Transverse colon (tissue), 4 donors: ENCODE results near the gene GRM8. TPM values are rescaled to one million over a fixed set of nuclear protein-coding genes. Genes with fewer than 3 reads are reported as not detected.

ENCODE experiments used
- DNase-seq: peaks from one replicate; pipeline ENCODE4 v3.0.0-alpha.2; 2019
- H3K27ac ChIP-seq, 4 donors: fragments of 200-600 bp; sonication (generic); 2 replicates each; pipeline ENCODE4 v1.5.1; 2016 to 2018; ENCODE audit warnings: inconsistent platforms in 4 of 4
- H3K27me3 ChIP-seq: fragments of 200-600 bp; sonication (generic); 2 replicates; pipeline ENCODE4 v1.5.1; 2017; ENCODE audit warnings: inconsistent platforms
- H3K36me3 ChIP-seq, 4 donors: fragments of 200-600 bp; sonication (generic); 2 replicates each; pipeline ENCODE4 v1.5.1; 2017 to 2019; ENCODE audit warnings: inconsistent platforms in 4 of 4
- H3K4me1 ChIP-seq, 4 donors: fragments of 200-600 bp; sonication (generic); 2 replicates each; pipeline ENCODE4 v1.5.1; 2017 to 2020; ENCODE audit warnings: inconsistent platforms in 4 of 4
- H3K4me3 ChIP-seq, 4 donors: fragments of 200-600 bp; sonication (generic); 1 replicate in 1 of 4; 2 replicates in 3 of 4; pipeline versions ENCODE4 v1.5.1 to v1.6.1; 2017 to 2019; ENCODE audit warnings: inconsistent platforms in 4 of 4
- H3K9me3 ChIP-seq, 2 donors: fragments of 200-600 bp; sonication (generic); 2 replicates each; pipeline ENCODE4 v1.5.1; 2017 to 2019; ENCODE audit warnings: inconsistent platforms in 2 of 2
- CTCF ChIP-seq, 5 experiments: fragments of 200-600 bp in 3 of 5; fragments of 450-650 bp in 2 of 5; sonication (generic) in 3 of 5; IDR thresholded peaks; 1 replicate in 2 of 5; 2 replicates in 3 of 5; pipeline ENCODE4 v1.5.1; 2016 to 2017; ENCODE audit warnings: antibody characterized with exemption in 5 of 5, inconsistent platforms in 3 of 5, mild to moderate bottlenecking in 2 of 5, moderate library complexity in 1 of 5
- EP300 ChIP-seq: sonication (generic); formaldehyde crosslinking; IDR thresholded peaks from one replicate; pipeline ENCODE4 v1.6.1; 2017; ENCODE audit warnings: antibody characterized with exemption, low read depth
- POLR2A ChIP-seq: fragments of 450-650 bp; IDR thresholded peaks from one replicate; pipeline ENCODE4 v1.6.1; 2016; ENCODE audit warnings: antibody characterized with exemption, mild to moderate bottlenecking, moderate library complexity
- POLR2AphosphoS5 ChIP-seq, 3 donors: sonication (generic); formaldehyde crosslinking; IDR thresholded peaks; one replicate each; pipeline ENCODE4 v1.6.1; 2016; ENCODE audit warnings: antibody characterized with exemption in 3 of 3
- WGBS, 2 donors: methylation state at CpG; one replicate each; pipeline ENCODE4 v1.1.5; 2018; ENCODE audit warnings: low coverage in 1 of 2; 5-methylcytosine and 5-hydroxymethylcytosine counted together
- in situ Hi-C, 4 donors: fragments of 200-750 bp; cut with MboI; loops; one replicate each; pipeline versions ENCODE4 v1.15.0 to v1.15.1; 2017; ENCODE audit warnings: low sequenced_read_pairs in 3 of 4, low pct_ligation_motif_present in 1 of 4, low pct_unique_long_range_greater_than_20kb in 1 of 4
- intact Hi-C: fragments of 100-400 bp; cut with DNase I; formaldehyde crosslinking; loops from one replicate; pipeline ENCODE4 v1.15.1; 2023; ENCODE audit warnings: low total_unique reads
- total RNA-seq, 4 donors: library from RNA; depleted of rRNA; stranded (reverse); fragments of >200 nt; gene quantifications; one replicate each; pipeline ENCODE4 v1.1.0, GENCODE V29; 2016

The GRM8 gene
- total RNA-seq, 4 donors from 2014 or later: 0.68 to 9.7 (median 2.9) TPM

GRCh38 chr7:126495733-126496132 is 757.0 kb downstream of the GRM8 start:
- Histone ChIP-seq H3K9me3 (no peaks in the 10 kb centered on the region), H3K4me1 (no peaks in the 10 kb centered on the region), H3K27ac (no peak overlapping the region), H3K4me3 (no peak overlapping the region), H3K27me3 (no peaks in the 10 kb centered on the region), H3K36me3 (no peaks in the 10 kb centered on the region)
- TF ChIP-seq POLR2A (no peak), POLR2AphosphoS5 (IDR thresholded peaks at IDR 0.05) (no peak), EP300 (no peak), CTCF (IDR thresholded peaks at IDR 0.05) (no peak)
- 47 to 60% methylated on average over 2 of the region's 2 CpGs for WGBS, 2 donors
- DNase-seq: no peak
- in situ Hi-C loops: no loop called here
- intact Hi-C loops: no loop called here

GRCh38 chr7:126495001-126495400 is 757.7 kb downstream of the GRM8 start:
- DNase-seq: no peak
- Histone ChIP-seq H3K36me3 (no peaks in the 10 kb centered on the region), H3K4me1 (no peaks in the 10 kb centered on the region), H3K4me3 (no peak overlapping the region), H3K27me3 (no peaks in the 10 kb centered on the region), H3K9me3 (no peaks in the 10 kb centered on the region), H3K27ac (no peak overlapping the region)
- WGBS, 2 donors: 9 to 15% methylated on average over 1 of the region's 1 CpG
- in situ Hi-C loops: no loop called here
- TF ChIP-seq POLR2A (no peak), CTCF (IDR thresholded peaks at IDR 0.05) (no peak), POLR2AphosphoS5 (IDR thresholded peaks at IDR 0.05) (no peak), EP300 (no peak)
- intact Hi-C loops: no loop called here

- intact Hi-C loops (no loop called here), in situ Hi-C loops (no loop called here)
- Histone ChIP-seq H3K36me3 (no peaks in the 10 kb centered on the region), H3K27ac (no peak overlapping the region), H3K9me3 (no peaks in the 10 kb centered on the region), H3K4me1 (no peaks in the 10 kb centered on the region), H3K27me3 (no peaks in the 10 kb centered on the region), H3K4me3 (no peak overlapping the region)
- WGBS, 2 donors: 75% methylated on average over 2 of the region's 2 CpGs; no CpG with 5 or more reads in 1 of the 2 donors
- TF ChIP-seq EP300 (no peak), CTCF (IDR thresholded peaks at IDR 0.05) (no peak), POLR2A (no peak), POLR2AphosphoS5 (IDR thresholded peaks at IDR 0.05) (no peak)
- no peak for DNase-seq
Observed at GRCh38 chr7:126493801-126494200, 758.9 kb downstream of the GRM8 start.

GRCh38 chr7:126489874-126490273 is 762.9 kb downstream of the GRM8 start:
- H3K36me3 ChIP-seq: no peaks in the 10 kb centered on the region
- H3K27ac ChIP-seq: no peak overlapping the region
- no peaks in the 10 kb centered on the region for H3K4me1 ChIP-seq
- 67 to 84% methylated on average over 1 to 2 of the region's 2 CpGs for WGBS, 2 donors
- in situ Hi-C loops: no loop called here
- H3K9me3 ChIP-seq: no peaks in the 10 kb centered on the region
- no peak for DNase-seq
- TF ChIP-seq POLR2A (no peak), EP300 (no peak), CTCF (IDR thresholded peaks at IDR 0.05) (no peak), POLR2AphosphoS5 (IDR thresholded peaks at IDR 0.05) (no peak)
- intact Hi-C loops: no loop called here
- no peak overlapping the region for H3K4me3 ChIP-seq
- H3K27me3 ChIP-seq: no peaks in the 10 kb centered on the region
